GM23338 (cell line): Measurements from ENCODE around the gene DDAH2. TPM values are rescaled to one million over a fixed set of nuclear protein-coding genes. Genes with fewer than 3 reads are reported as not detected.

Source experiments
- ATAC-seq: fragments of 200-7000 bp; cut with Tn5 transposase; 3 replicates; pipeline ENCODE4 v1.9.1; 2020
- DNase-seq: peaks from one replicate; pipeline ENCODE4 v3.0.0-alpha.2; 2015; ENCODE audit warnings: low spot score
- H2AFZ ChIP-seq: fragments of 200-600 bp; sonication (generic); 2 replicates; pipeline ENCODE4 v1.8.0; 2016; ENCODE audit warnings: antibody characterized with exemption, mild to moderate bottlenecking, moderate library complexity
- H3F3A ChIP-seq: fragments of 200-600 bp; sonication (generic); replicated peaks from 2 replicates; pipeline ENCODE4 v1.8.0; 2017; ENCODE audit warnings: antibody characterized with exemption, mixed run types, low read depth
- H3K27ac ChIP-seq: fragments of 200-600 bp; sonication (generic); 2 replicates; pipeline ENCODE4 v1.6.1; 2016; ENCODE audit warnings: low read depth
- H3K27me3 ChIP-seq: fragments of 200-600 bp; sonication (generic); 2 replicates; pipeline ENCODE4 v1.8.0; 2016; ENCODE audit warnings: mild to moderate bottlenecking, mixed run types, moderate library complexity; ENCODE audit not compliant: insufficient read depth
- H3K36me3 ChIP-seq: fragments of 200-600 bp; sonication (generic); 2 replicates; pipeline ENCODE4 v1.8.0; 2016; ENCODE audit warnings: mild to moderate bottlenecking; ENCODE audit not compliant: insufficient read depth
- H3K4me1 ChIP-seq: fragments of 200-600 bp; sonication (generic); 2 replicates; pipeline ENCODE4 v1.8.0; 2016; ENCODE audit warnings: mild to moderate bottlenecking, moderate library complexity; ENCODE audit not compliant: insufficient read depth
- H3K4me2 ChIP-seq: fragments of 200-600 bp; sonication (generic); 2 replicates; pipeline ENCODE4 v1.7.1; 2017; ENCODE audit warnings: mixed run types
- H3K4me3 ChIP-seq: fragments of 200-600 bp; sonication (generic); 2 replicates; pipeline ENCODE4 v1.6.1; 2016; ENCODE audit warnings: mixed run types
- H3K79me2 ChIP-seq: fragments of 200-600 bp; sonication (generic); replicated peaks from 2 replicates; pipeline ENCODE4 v1.8.0; 2017; ENCODE audit warnings: mild to moderate bottlenecking; ENCODE audit not compliant: insufficient read depth
- H3K9me2 ChIP-seq: fragments of 200-600 bp; sonication (generic); 2 replicates; pipeline ENCODE4 v1.8.0; 2017; ENCODE audit not compliant: insufficient read depth
- H4K20me1 ChIP-seq: fragments of 200-600 bp; sonication (generic); replicated peaks from 2 replicates; pipeline ENCODE4 v1.8.0; 2017; ENCODE audit warnings: mild to moderate bottlenecking; ENCODE audit not compliant: insufficient read depth
- H3K27ac Mint-ChIP-seq: 2 replicates; pipeline ENCODE4 v1.8.0; 2020; ENCODE audit warnings: inconsistent platforms, mild to moderate bottlenecking, moderate library complexity, mixed read lengths
- H3K27me3 Mint-ChIP-seq: 3 replicates; pipeline ENCODE4 v1.8.0; 2022; ENCODE audit warnings: low read depth, mild to moderate bottlenecking, moderate library complexity, mixed read lengths, inconsistent platforms; ENCODE audit not compliant: insufficient read depth, poor library complexity
- H3K36me3 Mint-ChIP-seq: 3 replicates; pipeline ENCODE4 v1.8.0; 2021; ENCODE audit warnings: low read depth, mild to moderate bottlenecking, inconsistent platforms, moderate library complexity, mixed read lengths
- H3K4me1 Mint-ChIP-seq: 3 replicates; pipeline ENCODE4 v1.8.0; 2020; ENCODE audit warnings: mild to moderate bottlenecking, inconsistent platforms, mixed read lengths
- H3K4me3 Mint-ChIP-seq: 3 replicates; pipeline ENCODE4 v1.8.0; 2021; ENCODE audit warnings: moderate library complexity, mild to moderate bottlenecking, inconsistent platforms, mixed read lengths
- H3K9me3 Mint-ChIP-seq: 3 replicates; pipeline ENCODE4 v1.8.0; 2020; ENCODE audit warnings: moderate library complexity, mild to moderate bottlenecking, inconsistent platforms, mixed read lengths
- CTCF ChIP-seq, 2 experiments: fragments of 200-600 bp in 1 of 2; sonication (generic) in 1 of 2; conservative IDR thresholded peaks; 2 replicates each; pipeline versions ENCODE4 v1.5.1 to v1.6.1; 2016 to 2017; ENCODE audit warnings: antibody characterized with exemption in 2 of 2, low read depth in 2 of 2, mild to moderate bottlenecking in 2 of 2, moderate library complexity in 1 of 2
- ETS1 ChIP-seq: IDR thresholded peaks from 2 replicates; pipeline ENCODE4 v1.6.1; 2016; ENCODE audit warnings: antibody characterized with exemption
- EZH2 ChIP-seq: fragments of 200-600 bp; sonication (generic); IDR thresholded peaks from one replicate; pipeline ENCODE4 v1.8.0; 2017; ENCODE audit warnings: antibody characterized with exemption, mild to moderate bottlenecking, low read depth; ENCODE audit not compliant: unreplicated experiment
- NANOG ChIP-seq: IDR thresholded peaks from 2 replicates; pipeline ENCODE4 v1.6.1; 2016; ENCODE audit warnings: antibody characterized with exemption, borderline replicate concordance
- STAT1 ChIP-seq: IDR thresholded peaks from one replicate; pipeline ENCODE4 v1.6.1; 2016; ENCODE audit warnings: antibody characterized with exemption; ENCODE audit not compliant: unreplicated experiment
- ZNF114 ChIP-seq: fragments of 250-450 bp; sonication (Bioruptor Pico); IDR thresholded peaks from 2 replicates; pipeline ENCODE4 v1.5.0; 2020; ENCODE audit warnings: mild to moderate bottlenecking, moderate library complexity
- ZNF331 ChIP-seq: fragments of 250-450 bp; sonication (Bioruptor Pico); IDR thresholded peaks from 2 replicates; pipeline ENCODE4 v1.5.0; 2020; ENCODE audit warnings: low read depth, mild to moderate bottlenecking, moderate library complexity
- ZNF462 ChIP-seq: fragments of 250-450 bp; sonication (Bioruptor Pico); IDR thresholded peaks from 2 replicates; pipeline ENCODE4 v1.5.0; 2020; ENCODE audit warnings: mild to moderate bottlenecking, moderate library complexity
- polyA plus RNA-seq: library from polyadenylated mRNA; unstranded; fragments of >200 nt; fragmentation: Nextera tagmentation; extraction: Ambion mirVana; gene quantifications from 2 replicates; pipeline ENCODE4 v1.2.1, GENCODE V29; 2016
- total RNA-seq: library from RNA; depleted of rRNA; stranded (reverse); fragments of >200 nt; shearing (Covaris generic); gene quantifications from 2 replicates; pipeline ENCODE4 v1.2.3, GENCODE V29; 2014

The DDAH2 gene
- total and polyA plus RNA-seq, 2 experiments from 2014 or later, result 58.7 to 65.1 TPM

- TF ChIP-seq EZH2, result no peak
Observed at GRCh38 chr6:31728767-31729514, at the start of gene DDAH2 (continued).

GRCh38 chr6:31778193-31778592 lies 49.1 kb upstream of the DDAH2 start:
- H3K27me3 ChIP-seq, result no peaks in the 10 kb centered on the region
- H3K4me3 ChIP-seq, result no peak overlapping the region
- H3K27me3 Mint-ChIP-seq, result peaks cover 23% of the 10 kb centered on the region
- ATAC-seq (no peak), DNase-seq (no peak)
- no peaks in the 10 kb centered on the region for H3K79me2 ChIP-seq
- peaks cover 32% of the 10 kb centered on the region for H3K36me3 Mint-ChIP-seq
- H3K4me1 Mint-ChIP-seq, result no peaks in the 10 kb centered on the region
- H3K36me3 ChIP-seq, result no peaks in the 10 kb centered on the region
- no peaks in the 10 kb centered on the region for H3K9me2 ChIP-seq
- H3K4me3 Mint-ChIP-seq, result no peak overlapping the region
- no peaks in the 10 kb centered on the region for H3K4me1 ChIP-seq
- TF ChIP-seq ETS1 (no peak), CTCF (conservative IDR thresholded peaks at IDR 0.05; ENCODE audit: low read depth in 2 of 2) (no peak), ZNF114 (CRISPR knock-in tag) (no peak), NANOG (no peak), ZNF462 (CRISPR knock-in tag) (no peak), STAT1 (no peak), EZH2 (no peak), ZNF331 (no peak)
- no peak overlapping the region for H2AFZ ChIP-seq
- H3K27ac Mint-ChIP-seq, result no peak overlapping the region
- H3F3A ChIP-seq, result peaks cover 4% of the 10 kb centered on the region; the same call in 1 of the 2 replicates
- H3K4me2 ChIP-seq, result no peak overlapping the region
- no peaks in the 10 kb centered on the region; the same call in 1 of the 2 replicates for H4K20me1 ChIP-seq
- H3K9me3 Mint-ChIP-seq, result no peaks in the 10 kb centered on the region
- H3K27ac ChIP-seq, result no peak overlapping the region
